Rectal smooth muscle tissue (tissue), 1 donor: ENCODE results near the gene TAB2.

Experiments used
- H3K27ac ChIP-seq: one replicate; pipeline ENCODE4 v1.7.0; 2013; ENCODE audit warnings: low read depth, low read length, inconsistent platforms
- H3K27me3 ChIP-seq: one replicate; pipeline ENCODE4 v1.7.0; 2013; ENCODE audit warnings: low read length; ENCODE audit not compliant: control insufficient read depth, insufficient read depth
- H3K36me3 ChIP-seq: one replicate; pipeline ENCODE4 v1.7.0; 2013; ENCODE audit warnings: low read length; ENCODE audit not compliant: control insufficient read depth, insufficient read depth
- H3K4me1 ChIP-seq: one replicate; pipeline ENCODE4 v1.7.0; 2013; ENCODE audit warnings: low read length; ENCODE audit not compliant: control insufficient read depth, insufficient read depth
- H3K4me3 ChIP-seq: one replicate; pipeline ENCODE4 v1.7.0; 2013; ENCODE audit warnings: low read length
- H3K9ac ChIP-seq: one replicate; pipeline ENCODE4 v1.7.0; 2013; ENCODE audit warnings: low read length

Gene TAB2

DNA sequence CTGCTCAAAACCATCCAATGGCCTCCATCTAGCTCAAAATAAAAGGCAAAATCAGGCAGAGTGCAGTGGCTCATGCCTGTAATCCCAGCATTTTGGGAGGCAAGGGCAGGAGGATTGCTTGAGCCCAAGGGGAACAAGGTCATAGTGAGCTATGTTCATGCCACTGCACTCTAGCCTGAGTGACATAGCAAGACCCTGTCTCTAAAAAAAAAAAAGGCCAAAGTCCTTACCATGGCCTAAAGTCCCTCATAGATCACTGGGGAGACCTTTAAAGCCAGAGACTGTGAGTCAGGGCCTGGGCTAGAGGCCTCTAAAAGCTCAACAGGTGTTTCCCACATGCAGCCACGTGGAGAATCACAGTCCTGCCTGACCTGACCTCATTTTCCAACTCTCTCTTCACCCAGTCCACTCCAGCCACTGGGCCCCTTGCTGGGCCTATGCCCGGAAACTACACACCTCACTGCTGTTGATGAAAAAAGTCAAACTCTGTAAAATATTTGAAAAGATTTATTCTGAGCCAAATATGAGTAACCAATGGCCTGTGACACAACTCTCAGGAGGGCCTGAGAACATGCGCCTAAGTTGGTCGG, 28.2 kb upstream of the TAB2 start:
- H3K36me3 ChIP-seq, result no peaks in the 10 kb centered on the region
- H3K9ac ChIP-seq, result no peak overlapping the region
- H3K27ac ChIP-seq, result no peak overlapping the region
- H3K27me3 ChIP-seq, result no peaks in the 10 kb centered on the region
- no peak overlapping the region for H3K4me3 ChIP-seq
- no peaks in the 10 kb centered on the region for H3K4me1 ChIP-seq

DNA sequence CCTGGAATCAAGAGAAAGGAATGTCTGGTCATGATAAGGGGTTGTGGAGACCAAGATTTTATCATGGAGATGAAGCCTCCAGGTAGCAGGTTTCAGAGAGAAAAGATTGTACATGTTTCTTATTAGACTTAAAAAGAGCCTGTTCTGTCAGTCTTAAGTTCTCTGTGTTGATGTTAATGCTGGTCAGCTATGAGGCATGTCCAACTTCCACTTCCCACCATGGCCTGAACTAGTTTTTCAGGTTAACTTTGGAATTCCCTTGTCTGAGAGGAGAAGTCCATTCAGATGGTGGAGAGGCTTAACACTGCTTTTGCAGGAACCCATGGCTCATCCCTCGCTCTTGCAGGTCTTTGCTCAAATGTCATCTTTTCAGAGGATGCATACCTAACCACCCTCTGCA, 27.5 kb upstream of the TAB2 start:
- H3K27ac ChIP-seq, result no peak overlapping the region
- no peaks in the 10 kb centered on the region for H3K36me3 ChIP-seq
- H3K4me1 ChIP-seq, result no peaks in the 10 kb centered on the region

DNA sequence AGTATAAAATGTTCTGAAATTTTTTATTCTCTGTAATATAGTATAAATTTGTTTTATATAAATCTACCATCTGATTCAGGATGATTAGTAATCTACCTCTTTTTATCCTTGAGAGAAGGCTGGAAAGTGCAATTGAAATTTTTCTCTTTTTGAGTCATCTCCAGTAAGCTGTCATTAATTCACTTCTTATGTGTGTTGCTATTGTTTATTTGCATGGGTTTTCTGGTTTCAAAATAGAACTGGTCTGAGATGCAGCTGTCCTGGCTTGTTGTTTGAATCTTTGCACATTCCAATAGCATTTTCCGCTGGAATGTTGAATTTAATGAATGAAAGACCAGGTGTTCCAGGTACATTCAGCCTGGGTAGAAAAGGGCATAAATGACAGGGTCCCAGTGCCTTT, 24.3 kb upstream of the TAB2 start:
- H3K27me3 ChIP-seq, result no peaks in the 10 kb centered on the region
- H3K36me3 ChIP-seq, result no peaks in the 10 kb centered on the region
- no peak overlapping the region for H3K4me3 ChIP-seq
- no peaks in the 10 kb centered on the region for H3K4me1 ChIP-seq
- no peak overlapping the region for H3K27ac ChIP-seq
- no peak overlapping the region for H3K9ac ChIP-seq

More for the DNA sequence above, 27.5 kb upstream of the TAB2 start:
- Histone ChIP-seq H3K27me3 (no peaks in the 10 kb centered on the region), H3K4me3 (no peak overlapping the region), H3K9ac (no peak overlapping the region)

GRCh38 chr6:149300563-149300962, 16.9 kb upstream of the TAB2 start:
- Histone ChIP-seq H3K4me3 (no peak overlapping the region), H3K9ac (no peak overlapping the region), H3K27ac (no peak overlapping the region), H3K27me3 (no peaks in the 10 kb centered on the region), H3K4me1 (no peaks in the 10 kb centered on the region), H3K36me3 (no peaks in the 10 kb centered on the region)

DNA sequence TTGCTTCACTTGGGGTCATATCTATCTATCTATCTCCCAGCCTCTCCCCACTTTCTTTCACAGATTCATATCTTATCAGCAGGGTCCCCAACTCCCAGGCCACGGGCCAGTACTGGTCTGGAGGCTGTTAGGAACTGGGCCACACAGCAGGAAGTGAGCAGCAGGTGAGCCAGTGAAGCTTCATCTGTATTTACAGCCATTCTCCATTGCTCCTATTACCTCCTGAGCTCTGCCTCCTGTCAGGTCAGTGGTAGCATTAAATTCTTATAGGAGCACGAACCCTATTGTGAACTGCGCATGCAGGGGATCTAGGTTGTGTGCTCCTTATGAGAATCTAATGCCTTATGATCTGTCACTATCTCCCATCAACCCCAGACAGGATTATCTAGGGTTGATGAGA, 14.8 kb upstream of the TAB2 start:
- no peak overlapping the region for H3K4me3 ChIP-seq
- no peak overlapping the region for H3K27ac ChIP-seq
- H3K36me3 ChIP-seq, result no peaks in the 10 kb centered on the region
- no peak overlapping the region for H3K9ac ChIP-seq
- no peaks in the 10 kb centered on the region for H3K4me1 ChIP-seq
- H3K27me3 ChIP-seq, result no peaks in the 10 kb centered on the region

GRCh38 chr6:149303468-149303867, 14.0 kb upstream of the TAB2 start:
- Histone ChIP-seq H3K27ac (no peak overlapping the region), H3K4me1 (no peaks in the 10 kb centered on the region), H3K36me3 (no peaks in the 10 kb centered on the region), H3K27me3 (no peaks in the 10 kb centered on the region), H3K9ac (no peak overlapping the region), H3K4me3 (no peak overlapping the region)

- Histone ChIP-seq H3K36me3 (no peaks in the 10 kb centered on the region), H3K4me3 (no peak overlapping the region), H3K9ac (no peak overlapping the region), H3K27me3 (no peaks in the 10 kb centered on the region), H3K4me1 (no peaks in the 10 kb centered on the region), H3K27ac (no peak overlapping the region)
Measured at GRCh38 chr6:149305372-149305771, 12.1 kb upstream of the TAB2 start.

- Histone ChIP-seq H3K4me3 (no peak overlapping the region), H3K9ac (no peak overlapping the region)
Measured at GRCh38 chr6:149306967-149307366, 10.5 kb upstream of the TAB2 start.

DNA sequence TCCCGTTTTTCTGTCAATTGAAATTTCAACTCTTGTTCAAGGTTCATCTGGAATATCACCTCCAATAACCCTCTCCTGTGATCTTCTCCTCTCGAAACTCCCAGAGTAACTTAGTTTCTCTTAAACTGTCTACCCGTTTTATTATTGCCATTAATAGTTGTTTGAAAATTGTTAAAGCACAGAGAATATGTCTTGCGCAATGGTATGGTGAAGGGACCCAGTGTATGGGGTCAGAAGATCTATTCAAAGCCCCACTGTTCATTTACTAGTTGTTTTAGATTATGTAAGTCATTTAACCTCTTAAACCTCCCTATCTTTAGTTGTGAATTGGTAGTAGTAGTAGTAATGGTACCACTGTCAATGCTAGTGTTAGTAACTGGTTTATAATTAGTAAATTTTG, 6.2 kb upstream of the TAB2 start:
- H3K27ac ChIP-seq, result no peak overlapping the region
- no peaks in the 10 kb centered on the region for H3K27me3 ChIP-seq
- no peak overlapping the region for H3K4me3 ChIP-seq
- H3K36me3 ChIP-seq, result no peaks in the 10 kb centered on the region
- peaks cover 4% of the 10 kb centered on the region for H3K4me1 ChIP-seq
- H3K9ac ChIP-seq, result no peak overlapping the region

More at GRCh38 chr6:149306967-149307366, 10.5 kb upstream of the TAB2 start:
- Histone ChIP-seq H3K27me3 (no peaks in the 10 kb centered on the region), H3K36me3 (no peaks in the 10 kb centered on the region), H3K27ac (no peak overlapping the region), H3K4me1 (no peaks in the 10 kb centered on the region)

DNA sequence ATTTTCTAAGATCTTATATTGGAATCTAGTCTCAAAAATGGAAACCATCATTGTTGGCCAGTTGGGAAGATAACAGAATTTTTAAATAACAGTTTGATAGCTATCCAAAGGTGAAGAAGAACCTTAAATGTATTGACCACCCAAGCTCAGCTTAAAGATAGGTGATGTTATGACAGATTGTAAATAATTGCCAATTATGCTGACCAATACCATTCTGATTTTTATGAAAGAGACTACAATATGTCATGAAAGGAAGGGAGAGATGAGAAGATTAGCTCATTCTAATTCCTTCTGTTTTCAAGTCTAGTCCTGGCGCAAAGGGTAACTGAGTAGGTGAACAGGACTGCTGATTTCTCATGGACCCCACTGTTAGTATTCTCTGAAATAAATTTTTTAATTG, 5.7 kb upstream of the TAB2 start:
- H3K4me1 ChIP-seq, result peaks cover 4% of the 10 kb centered on the region
- no peak overlapping the region for H3K4me3 ChIP-seq
- no peaks in the 10 kb centered on the region for H3K36me3 ChIP-seq
- no peak overlapping the region for H3K9ac ChIP-seq
- no peak overlapping the region for H3K27ac ChIP-seq
- H3K27me3 ChIP-seq, result no peaks in the 10 kb centered on the region

- Histone ChIP-seq H3K27me3 (no peaks in the 10 kb centered on the region), H3K9ac (no peak overlapping the region), H3K27ac (no peak overlapping the region), H3K4me3 (no peak overlapping the region), H3K36me3 (no peaks in the 10 kb centered on the region), H3K4me1 (peaks cover 4% of the 10 kb centered on the region)
Measured at GRCh38 chr6:149313070-149313469, 4.4 kb upstream of the TAB2 start.

- no peaks in the 10 kb centered on the region for H3K36me3 ChIP-seq
- H3K9ac ChIP-seq, result no peak overlapping the region
- no peak overlapping the region for H3K4me3 ChIP-seq
- H3K27me3 ChIP-seq, result no peaks in the 10 kb centered on the region
- H3K4me1 ChIP-seq, result peaks cover 4% of the 10 kb centered on the region
- no peak overlapping the region for H3K27ac ChIP-seq
Measured at GRCh38 chr6:149313861-149314260, 3.7 kb upstream of the TAB2 start.

DNA sequence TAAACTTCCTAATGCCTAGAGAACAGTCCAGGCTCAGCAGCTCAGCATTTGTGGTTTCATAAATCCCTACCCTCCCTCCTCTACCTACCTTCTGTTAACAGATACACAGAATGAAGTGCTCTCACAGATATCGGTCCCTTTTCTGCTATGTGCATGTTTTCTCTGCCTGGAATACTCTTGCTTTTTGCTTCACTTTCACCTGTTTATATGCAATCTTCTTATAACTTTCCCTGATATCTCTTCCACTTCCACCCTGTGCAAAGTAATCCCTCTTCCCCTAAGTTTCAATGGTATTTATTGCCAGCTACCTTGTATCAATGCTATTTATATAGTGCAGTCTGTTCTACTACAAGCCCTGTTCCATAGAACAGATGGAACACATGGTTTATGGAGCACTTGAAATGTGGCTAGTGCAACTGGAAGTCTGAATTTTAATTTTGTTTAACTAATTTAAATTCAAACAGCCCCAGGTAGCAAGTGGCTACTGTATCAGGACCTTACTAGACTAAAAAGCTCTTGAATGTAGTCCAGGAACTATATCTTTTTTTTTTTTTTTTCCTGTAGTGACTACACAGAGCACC, 3.1 kb upstream of the TAB2 start:
- Histone ChIP-seq H3K9ac (no peak overlapping the region), H3K27me3 (no peaks in the 10 kb centered on the region), H3K36me3 (no peaks in the 10 kb centered on the region), H3K4me3 (no peak overlapping the region), H3K27ac (no peak overlapping the region), H3K4me1 (peaks cover 4% of the 10 kb centered on the region)
